GM12891 (cell line): ENCODE measurements around the gene MSI2.

Source experiments
- PAX5 ChIP-seq: IDR thresholded peaks from 2 replicates; pipeline ENCODE4 v1.6.1; 2011; ENCODE audit warnings: low read length, moderate library complexity, mild to moderate bottlenecking; ENCODE audit not compliant: insufficient read depth, severe bottlenecking
- POLR2A ChIP-seq: IDR thresholded peaks from 2 replicates; pipeline ENCODE4 v1.6.1; 2011; ENCODE audit warnings: low read depth, low read length, control low read depth
- POLR2AphosphoS5 ChIP-seq: IDR thresholded peaks from 2 replicates; pipeline ENCODE4 v1.6.1; 2011; ENCODE audit warnings: low read depth, low read length, control low read depth
- POU2F2 ChIP-seq: IDR thresholded peaks from 2 replicates; pipeline ENCODE4 v1.6.1; 2011; ENCODE audit warnings: low read depth, mild to moderate bottlenecking, control low read depth, low read length, moderate library complexity
- SPI1 ChIP-seq: IDR thresholded peaks from 2 replicates; pipeline ENCODE4 v1.6.1; 2011; ENCODE audit warnings: low read depth, low read length, control low read depth
- TAF1 ChIP-seq: IDR thresholded peaks from 2 replicates; pipeline ENCODE4 v1.6.1; 2011; ENCODE audit warnings: low read depth, low read length, control low read depth

GRCh38 chr17:57694051-57694450, 437.7 kb downstream of the MSI2 start:
- no peak for TF ChIP-seq POLR2AphosphoS5
- no peak for TF ChIP-seq POLR2A
- no peak for TF ChIP-seq TAF1
- no peak for TF ChIP-seq SPI1
- no peak for TF ChIP-seq PAX5
- TF ChIP-seq POU2F2: no peak
